ENCODE results near the gene ARID3A. TPM values are rescaled to one million over a fixed set of nuclear protein-coding genes. Genes with fewer than 3 reads are reported as not detected.
"Not testable (repeated sequence)": the region's sequence is repeated elsewhere in the genome, so short reads cannot be mapped to it uniquely, and the experiment has no call there.

The ARID3A gene
- total RNA-seq, 1 donor from 2014 or later = 7.8 TPM

- no peak for DNase-seq (ENCODE audit: low spot score)
- intact Hi-C loops (cut with DNase I) = no loop called here
Observed at GRCh38 chr19:890831-891230, 35.0 kb upstream of the ARID3A start.

GRCh38 chr19:891421-892200 is 34.2 kb upstream of the ARID3A start:
- DNase-seq (ENCODE audit: low spot score); intact Hi-C loops (cut with DNase I): not testable (repeated sequence)

GRCh38 chr19:892243-892893 is 33.5 kb upstream of the ARID3A start:
- no peak for DNase-seq (ENCODE audit: low spot score)
- intact Hi-C loops (cut with DNase I) = no loop called here

DNA sequence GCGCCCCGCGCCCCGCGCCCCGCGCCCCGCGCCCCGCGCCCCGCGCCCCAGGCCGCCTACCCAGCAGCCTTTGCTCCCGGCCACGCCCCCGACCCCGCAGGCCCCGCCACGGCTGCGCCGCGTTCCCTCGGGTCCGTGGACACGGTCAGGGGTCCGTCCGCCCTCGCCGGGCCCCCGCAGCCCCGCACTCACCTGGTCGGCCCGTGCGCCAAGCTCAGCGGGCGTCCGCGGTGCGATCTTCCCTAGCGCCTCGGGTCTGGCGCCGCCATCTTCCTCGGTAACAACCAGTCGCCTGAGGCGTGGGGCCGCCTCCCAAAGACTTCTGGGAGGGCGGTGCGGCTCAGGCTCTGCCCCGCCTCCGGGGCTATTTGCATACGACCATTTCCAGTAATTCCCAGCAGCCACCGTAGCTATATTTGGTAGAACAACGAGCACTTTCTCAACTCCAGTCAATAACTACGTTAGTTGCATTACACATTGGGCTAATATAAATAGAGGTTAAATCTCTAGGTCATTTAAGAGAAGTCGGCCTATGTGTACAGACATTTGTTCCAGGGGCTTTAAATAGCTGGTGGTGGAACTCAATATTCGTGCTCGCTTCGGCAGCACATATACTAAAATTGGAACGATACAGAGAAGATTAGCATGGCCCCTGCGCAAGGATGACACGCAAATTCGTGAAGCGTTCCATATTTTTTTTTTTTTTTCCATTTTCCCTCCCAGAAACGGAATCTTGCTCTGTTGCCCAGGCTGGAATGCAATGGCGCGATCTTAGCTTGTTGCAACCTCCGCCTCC is 32.7 kb upstream of the ARID3A start, which contains the start of the genes MED16 and RNU6-9:
MED16 (minus strand) TSS at position 294 of the 796 bp plus-strand sequence. CDS start 2,056 bp downstream, outside the sequence.
RNU6-9 (plus strand) TSS at position 591 of the 796 bp plus-strand sequence.
- DNase-seq (ENCODE audit: low spot score) = peak; percentile 96
- intact Hi-C loops (cut with DNase I) = no loop called here

GRCh38 chr19:896434-896833 is 29.4 kb upstream of the ARID3A start:
- no peak for DNase-seq (ENCODE audit: low spot score)
- intact Hi-C loops (cut with DNase I) = no loop called here

GRCh38 chr19:896999-897398 is 28.8 kb upstream of the ARID3A start:
- intact Hi-C loops (cut with DNase I) = no loop called here
- DNase-seq (ENCODE audit: low spot score) = no peak

- DNase-seq (ENCODE audit: low spot score) = no peak
- intact Hi-C loops (cut with DNase I) = no loop called here
Observed at GRCh38 chr19:897442-898039, 28.3 kb upstream of the ARID3A start.

DNA sequence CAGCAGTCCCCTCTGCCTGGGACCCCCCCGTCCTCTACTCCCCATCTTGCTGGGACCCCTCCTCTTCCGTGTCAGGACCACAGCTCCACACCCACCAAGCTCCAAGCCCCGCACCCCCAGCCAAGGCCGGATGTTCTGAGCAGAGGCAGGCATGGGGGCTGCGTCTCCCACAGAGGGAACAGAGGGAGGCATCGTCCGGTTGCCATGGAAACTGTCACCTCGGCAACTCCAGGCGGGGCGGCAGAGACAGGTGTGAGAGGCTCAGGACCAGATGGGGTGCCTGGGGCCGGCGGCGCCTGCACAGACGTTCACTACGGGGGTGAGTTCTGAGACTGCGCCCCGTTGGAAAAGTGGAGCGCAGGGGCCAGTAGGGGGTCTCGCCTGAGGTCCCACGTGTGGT is 27.2 kb upstream of the ARID3A start:
- intact Hi-C loops (cut with DNase I) = no loop called here
- no peak for DNase-seq (ENCODE audit: low spot score)

DNA sequence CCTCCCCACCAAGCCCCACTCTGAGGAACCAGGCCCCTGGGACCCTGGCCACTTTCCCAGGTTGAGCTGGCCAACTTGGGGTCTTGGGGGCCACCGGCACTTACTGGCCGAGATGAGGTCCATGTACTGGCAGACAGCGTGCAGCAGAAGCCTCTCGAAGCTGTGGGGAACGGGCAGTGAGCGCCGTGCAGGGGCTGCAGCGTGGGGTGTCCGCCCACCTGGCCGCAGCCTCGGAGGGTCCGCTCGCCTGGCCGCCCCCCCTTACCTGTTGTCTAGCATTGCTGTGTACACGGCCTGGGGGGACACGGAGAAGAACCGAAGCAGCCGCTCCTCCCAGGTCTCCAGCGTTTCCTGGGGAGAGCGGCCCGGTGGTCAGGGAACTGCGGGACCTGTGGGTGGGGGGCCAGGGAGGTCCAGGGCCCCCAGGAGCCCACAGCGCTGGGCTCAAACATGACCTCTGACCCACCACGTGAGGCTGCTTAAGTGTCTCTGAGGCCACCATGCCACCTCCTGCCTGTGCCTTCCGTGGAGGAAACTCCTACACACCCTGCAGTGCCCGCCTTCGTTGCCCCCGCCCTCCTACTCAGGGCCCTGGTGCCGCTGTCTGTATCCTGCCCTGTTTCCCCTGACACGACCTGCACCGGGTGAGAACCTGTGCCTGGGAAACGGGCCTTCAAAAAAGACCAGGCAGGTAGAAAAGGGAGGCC is 26.3 kb upstream of the ARID3A start:
- intact Hi-C loops (cut with DNase I) = no loop called here

DNA sequence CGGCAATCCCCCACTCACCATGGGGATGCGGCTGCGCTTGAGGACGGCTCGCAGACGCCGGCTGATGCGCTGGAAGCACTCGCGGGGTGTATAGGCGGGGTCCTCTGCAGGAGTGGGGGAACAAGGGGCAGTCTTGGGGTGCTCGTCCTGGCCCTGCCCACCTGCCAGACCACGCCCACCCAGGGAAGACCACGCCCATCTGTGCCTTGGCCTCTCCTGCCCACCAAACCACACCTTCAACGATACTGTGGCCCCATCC is 25.9 kb upstream of the ARID3A start:
- intact Hi-C loops (cut with DNase I) = no loop called here
- no peak for DNase-seq (ENCODE audit: low spot score)

More for the DNA sequence above, 26.3 kb upstream of the ARID3A start:
- no peak for DNase-seq (ENCODE audit: low spot score)

GRCh38 chr19:900302-901111 is 25.3 kb upstream of the ARID3A start:
- DNase-seq (ENCODE audit: low spot score) = no peak
- intact Hi-C loops (cut with DNase I) = no loop called here

- intact Hi-C loops (cut with DNase I) = no loop called here
- no peak for DNase-seq (ENCODE audit: low spot score)
Observed at GRCh38 chr19:901216-902092, 24.4 kb upstream of the ARID3A start.

GRCh38 chr19:902093-902370 is 23.8 kb upstream of the ARID3A start:
- intact Hi-C loops (cut with DNase I) = no loop called here
- no peak for DNase-seq (ENCODE audit: low spot score)

- intact Hi-C loops (cut with DNase I) = no loop called here
Observed at GRCh38 chr19:902446-903226, 23.2 kb upstream of the ARID3A start.

GRCh38 chr19:903266-903797 is 22.5 kb upstream of the ARID3A start:
- intact Hi-C loops (cut with DNase I) = no loop called here
- no peak for DNase-seq (ENCODE audit: low spot score)

More at GRCh38 chr19:902446-903226, 23.2 kb upstream of the ARID3A start:
- DNase-seq (ENCODE audit: low spot score) = no peak

GRCh38 chr19:904545-904944 is 21.3 kb upstream of the ARID3A start:
- intact Hi-C loops (cut with DNase I) = no loop called here

DNA sequence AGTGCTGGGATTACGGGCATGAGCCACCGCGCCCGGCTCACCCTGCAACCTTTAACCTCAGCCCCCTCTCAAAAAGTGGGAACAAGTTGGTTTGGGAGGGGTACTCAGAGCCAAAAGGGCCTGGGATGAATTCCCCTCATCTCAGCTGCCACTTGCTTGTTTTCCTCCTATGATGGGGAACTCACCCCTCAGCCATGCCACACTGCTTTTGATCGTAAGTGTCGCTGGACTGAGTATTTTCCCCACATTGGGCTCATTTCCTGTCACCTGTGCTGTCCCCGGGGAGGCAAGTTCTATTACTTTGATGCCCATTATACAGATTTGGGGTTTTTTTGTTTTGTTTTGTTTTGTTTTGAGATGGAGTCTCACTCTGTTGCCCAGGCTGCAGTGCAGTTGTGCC is 19.4 kb upstream of the ARID3A start:
- intact Hi-C loops (cut with DNase I) = no loop called here
- DNase-seq (ENCODE audit: low spot score) = no peak

More at GRCh38 chr19:904545-904944, 21.3 kb upstream of the ARID3A start:
- no peak for DNase-seq (ENCODE audit: low spot score)

All from cardiac septum (tissue), 1 donor.